Measurements from ENCODE around the gene CNBP.

The CNBP gene

GRCh38 chr3:129184396-129184657 is 631 bp upstream of the CNBP start:
- peak overlapping the region; percentile 98 for H3K4me3 ChIP-seq (ENCODE audit: low read depth, low read length)
- no peak for TF ChIP-seq CTCF (IDR thresholded peaks at IDR 0.05; ENCODE audit: control insufficient read depth, extremely low read depth, insufficient read depth)
- DNase-seq (ENCODE audit: low read depth) = no peak

- no peak for DNase-seq (ENCODE audit: low read depth)
These were observed 1.1 kb downstream of the CNBP start for GRCh38 chr3:129182390-129183185.

GRCh38 chr3:129181819-129182218 is 1.9 kb downstream of the CNBP start:
- no peak for DNase-seq (ENCODE audit: low read depth)
- TF ChIP-seq CTCF (IDR thresholded peaks at IDR 0.05; ENCODE audit: control insufficient read depth, extremely low read depth, insufficient read depth) = no peak
- peak overlapping the region; percentile 98 for H3K4me3 ChIP-seq (ENCODE audit: low read depth, low read length)

More at GRCh38 chr3:129182390-129183185, 1.1 kb downstream of the CNBP start:
- TF ChIP-seq CTCF (IDR thresholded peaks at IDR 0.05; ENCODE audit: control insufficient read depth, extremely low read depth, insufficient read depth) = no peak
- H3K4me3 ChIP-seq (ENCODE audit: low read depth, low read length) = peak overlapping the region; percentile 98

- peak overlapping the region; percentile 98; the same call in 1 of the 2 replicates for H3K4me3 ChIP-seq (ENCODE audit: low read depth, low read length)
- no peak for DNase-seq (ENCODE audit: low read depth)
- TF ChIP-seq CTCF (IDR thresholded peaks at IDR 0.05; ENCODE audit: control insufficient read depth, extremely low read depth, insufficient read depth) = no peak
These were observed 3.2 kb downstream of the CNBP start for GRCh38 chr3:129180461-129180860.

- DNase-seq (ENCODE audit: low read depth) = no peak
- no peak overlapping the region for H3K4me3 ChIP-seq (ENCODE audit: low read depth, low read length)
- TF ChIP-seq CTCF (IDR thresholded peaks at IDR 0.05; ENCODE audit: control insufficient read depth, extremely low read depth, insufficient read depth) = no peak
These were observed 7.6 kb downstream of the CNBP start for GRCh38 chr3:129176051-129176450.

GRCh38 chr3:129173725-129174124 is 10.0 kb downstream of the CNBP start:
- DNase-seq (ENCODE audit: low read depth) = no peak
- no peak overlapping the region for H3K4me3 ChIP-seq (ENCODE audit: low read depth, low read length)
- TF ChIP-seq CTCF (IDR thresholded peaks at IDR 0.05; ENCODE audit: control insufficient read depth, extremely low read depth, insufficient read depth) = no peak

- no peak overlapping the region for H3K4me3 ChIP-seq (ENCODE audit: low read depth, low read length)
- no peak for DNase-seq (ENCODE audit: low read depth)
- TF ChIP-seq CTCF (IDR thresholded peaks at IDR 0.05; ENCODE audit: control insufficient read depth, extremely low read depth, insufficient read depth) = no peak
These were observed 10.5 kb downstream of the CNBP start for GRCh38 chr3:129173206-129173605.

All from LNCaP clone FGC (cell line).